ENCODE measurements around the gene PCED1B. TPM values are rescaled to one million over a fixed set of nuclear protein-coding genes. Genes with fewer than 3 reads are reported as not detected.
A peak's percentile ranks its signal among the peaks of the same experiment; 100 is the strongest.

The PCED1B gene
- total RNA-seq, 4 donors from 2014 or later = 1.2 to 2.5 (median 2.3) TPM; not detected in 1

GRCh38 chr12:47087088-47087688 is 7.8 kb downstream of the PCED1B start:
- Histone ChIP-seq H3K4me3 (no peak overlapping the region), H3K9me3 (no peaks in the 10 kb centered on the region), H3K36me3 (no peaks in the 10 kb centered on the region), H3K27ac (peak overlapping the region in 2 of 4 donors; percentile 22 to 58), H3K4me1 (peaks cover 13 to 66% (median 27%) of the 10 kb centered on the region in 3 donors), H3K27me3 (no peaks in the 10 kb centered on the region)
- TF ChIP-seq POLR2A (IDR thresholded peaks at IDR 0.05) (no peak), CTCF (IDR thresholded peaks at IDR 0.05) (no peak)
- DNase-seq = no peak
- intact Hi-C loops (cut with DNase I) = no loop called here
- 50 to 56% methylated on average over 2 of the region's 2 CpGs for WGBS, 2 donors

GRCh38 chr12:47088021-47088944 is 8.9 kb downstream of the PCED1B start:
- Histone ChIP-seq H3K9me3 (no peaks in the 10 kb centered on the region), H3K27me3 (no peaks in the 10 kb centered on the region), H3K4me3 (no peak overlapping the region), H3K27ac (peak overlapping the region; percentile 58 to 75 (median 62)), H3K4me1 (peaks cover 13 to 55% (median 24%) of the 10 kb centered on the region in 3 donors), H3K36me3 (no peaks in the 10 kb centered on the region)
- TF ChIP-seq POLR2A (IDR thresholded peaks at IDR 0.05) (no peak), CTCF (IDR thresholded peaks at IDR 0.05) (no peak)
- WGBS, 2 donors = 23 to 41% methylated on average over 7 of the region's 7 CpGs
- intact Hi-C loops (cut with DNase I) = no loop called here
- no peak for DNase-seq

- H3K27me3 ChIP-seq = no peaks in the 10 kb centered on the region
- H3K36me3 ChIP-seq = no peaks in the 10 kb centered on the region
- peaks cover 7 to 29% (median 11%) of the 10 kb centered on the region in 3 donors for H3K4me1 ChIP-seq
- no peak overlapping the region for H3K27ac ChIP-seq
- no peak for DNase-seq
- WGBS, 2 donors = 85 to 93% methylated on average over 2 of the region's 2 CpGs
- TF ChIP-seq POLR2A (IDR thresholded peaks at IDR 0.05) = no peak
- TF ChIP-seq CTCF (IDR thresholded peaks at IDR 0.05) = no peak
- no peaks in the 10 kb centered on the region for H3K9me3 ChIP-seq
- intact Hi-C loops (cut with DNase I) = no loop called here
- no peak overlapping the region for H3K4me3 ChIP-seq
Measured at GRCh38 chr12:47091009-47091408, 11.6 kb downstream of the PCED1B start.

GRCh38 chr12:47094804-47095203 is 15.4 kb downstream of the PCED1B start:
- H3K27ac ChIP-seq = no peak overlapping the region
- no peaks in the 10 kb centered on the region for H3K9me3 ChIP-seq
- intact Hi-C loops (cut with DNase I) = no loop called here
- 94 to 96% methylated on average over 4 of the region's 4 CpGs for WGBS, 2 donors
- TF ChIP-seq POLR2A (IDR thresholded peaks at IDR 0.05) (no peak), CTCF (IDR thresholded peaks at IDR 0.05) (no peak)
- H3K4me1 ChIP-seq = peaks cover 0 to 12% (median 0%) of the 10 kb centered on the region in 3 donors
- DNase-seq = no peak
- H3K4me3 ChIP-seq = no peak overlapping the region
- no peaks in the 10 kb centered on the region for H3K36me3 ChIP-seq
- H3K27me3 ChIP-seq = no peaks in the 10 kb centered on the region
